Esophagus squamous epithelium (tissue), 5 donors: ENCODE data around the gene JOSD1. TPM values are rescaled to one million over a fixed set of nuclear protein-coding genes. Genes with fewer than 3 reads are reported as not detected.

Experiments used
- DNase-seq: peaks from one replicate; lab custom pipeline; 2025; lab: John Stamatoyannopoulos, UW
- H3K27ac ChIP-seq, 4 donors: fragments of 200-600 bp; sonication (generic); one replicate each; pipeline ENCODE4 v1.5.1; 2016 to 2019; ENCODE audit warnings: mild to moderate bottlenecking in 1 of 4
- H3K27me3 ChIP-seq, 4 donors: fragments of 200-600 bp; sonication (generic); 1 replicate in 3 of 4; 2 replicates in 1 of 4; pipeline versions ENCODE4 v1.5.1 to v1.6.0; 2017 to 2021; ENCODE audit warnings: antibody characterized with exemption in 1 of 4
- H3K36me3 ChIP-seq, 3 donors: fragments of 200-600 bp; sonication (generic); one replicate each; pipeline ENCODE4 v1.5.1; 2016 to 2019
- H3K4me1 ChIP-seq, 3 donors: fragments of 200-600 bp; sonication (generic); one replicate each; pipeline ENCODE4 v1.5.1; 2017 to 2019
- H3K4me3 ChIP-seq, 4 donors: fragments of 200-600 bp; sonication (generic); 1 replicate in 3 of 4; 2 replicates in 1 of 4; pipeline ENCODE4 v1.5.1; 2016 to 2019; ENCODE audit warnings: mild to moderate bottlenecking in 2 of 4, moderate library complexity in 1 of 4
- H3K9me3 ChIP-seq, 3 donors: fragments of 200-600 bp; sonication (generic); one replicate each; pipeline ENCODE4 v1.5.1; 2016 to 2019
- CTCF ChIP-seq, 6 experiments: fragments of 450-650 bp in 4 of 6; fragments of 200-600 bp in 2 of 6; sonication (generic) in 2 of 6; IDR thresholded peaks; one replicate each; pipeline ENCODE4 v1.5.1; 2016 to 2019; ENCODE audit warnings: antibody characterized with exemption in 6 of 6, mild to moderate bottlenecking in 4 of 6, moderate library complexity in 4 of 6
- POLR2A ChIP-seq, 4 donors: fragments of 450-650 bp; IDR thresholded peaks; one replicate each; pipeline ENCODE4 v1.6.1; 2017; ENCODE audit warnings: antibody characterized with exemption in 4 of 4, mild to moderate bottlenecking in 4 of 4, moderate library complexity in 3 of 4
- WGBS, 2 donors: methylation state at CpG; one replicate each; pipeline ENCODE4 v1.1.5; 2018; 5-methylcytosine and 5-hydroxymethylcytosine counted together
- intact Hi-C: fragments of 100-400 bp; cut with DNase I; formaldehyde crosslinking; loops from one replicate; pipeline ENCODE4 v1.15.0; 2022
- total RNA-seq, 4 donors: library from RNA; depleted of rRNA; stranded (reverse); fragments of >200 nt; gene quantifications; one replicate each; pipeline ENCODE4 v1.1.0, GENCODE V29; 2016
- donor health status: DM: yes; HTN: yes; CAD: no.

JOSD1 gene
- total RNA-seq, 4 donors from 2014 or later, result 27.8 to 48.8 (median 33.1) TPM

DNA sequence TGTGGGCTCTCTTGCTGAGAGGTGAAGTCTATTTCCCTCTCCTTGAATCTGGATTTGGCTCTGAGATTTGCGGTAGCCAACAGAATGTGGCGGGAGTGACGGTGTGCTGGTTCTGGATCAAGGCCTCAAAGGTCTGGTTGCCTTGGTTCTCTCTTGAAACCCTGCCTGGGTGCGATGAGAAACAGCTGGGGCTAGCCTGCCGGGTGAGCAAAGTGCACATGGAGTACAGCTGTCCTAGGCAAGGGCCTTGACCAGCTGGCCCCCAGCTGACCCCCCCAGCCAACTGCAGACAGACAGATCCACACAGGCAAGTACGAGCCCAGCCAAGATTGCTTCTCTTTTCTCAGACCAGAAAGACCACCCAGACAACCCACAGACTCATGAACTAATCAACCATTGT lies 44.2 kb upstream of the JOSD1 start:
- peaks cover 74 to 100% (median 78%) of the 10 kb centered on the region in 3 donors for H3K36me3 ChIP-seq
- intact Hi-C loops, result loop anchor here (5.0 kb wide), 1 partner anchor 38 kb away; the partner anchor contains the start of gene GTPBP1
- TF ChIP-seq CTCF (IDR thresholded peaks at IDR 0.05) (no peak), POLR2A (IDR thresholded peaks at IDR 0.05) (no peak)

GRCh38 chr22:38742176-38742942 lies 41.6 kb upstream of the JOSD1 start:
- no peaks in the 10 kb centered on the region for H3K27me3 ChIP-seq
- 88 to 93% methylated on average over 7 to 9 of the region's 25 CpGs for WGBS, 2 donors
- H3K4me1 ChIP-seq, result peaks cover 0 to 6% (median 0%) of the 10 kb centered on the region in 3 donors
- peaks cover 84 to 100% (median 87%) of the 10 kb centered on the region in 3 donors for H3K36me3 ChIP-seq
- DNase-seq, result no peak
- H3K9me3 ChIP-seq, result no peaks in the 10 kb centered on the region
- no peak overlapping the region for H3K27ac ChIP-seq
- intact Hi-C loops, result no loop called here
- TF ChIP-seq POLR2A (IDR thresholded peaks at IDR 0.05) (no peak), CTCF (IDR thresholded peaks at IDR 0.05) (no peak)
- H3K4me3 ChIP-seq, result no peak overlapping the region

More for the DNA sequence above, 44.2 kb upstream of the JOSD1 start:
- H3K27ac ChIP-seq, result no peak overlapping the region
- WGBS, 2 donors, result 63% methylated on average over 1 of the region's 6 CpGs; no CpG with 5 or more reads in 1 of the 2 donors
- no peaks in the 10 kb centered on the region for H3K27me3 ChIP-seq
- no peaks in the 10 kb centered on the region for H3K9me3 ChIP-seq
- H3K4me1 ChIP-seq, result peaks cover 7 to 32% (median 17%) of the 10 kb centered on the region in 3 donors
- no peak overlapping the region for H3K4me3 ChIP-seq
- DNase-seq, result no peak

DNA sequence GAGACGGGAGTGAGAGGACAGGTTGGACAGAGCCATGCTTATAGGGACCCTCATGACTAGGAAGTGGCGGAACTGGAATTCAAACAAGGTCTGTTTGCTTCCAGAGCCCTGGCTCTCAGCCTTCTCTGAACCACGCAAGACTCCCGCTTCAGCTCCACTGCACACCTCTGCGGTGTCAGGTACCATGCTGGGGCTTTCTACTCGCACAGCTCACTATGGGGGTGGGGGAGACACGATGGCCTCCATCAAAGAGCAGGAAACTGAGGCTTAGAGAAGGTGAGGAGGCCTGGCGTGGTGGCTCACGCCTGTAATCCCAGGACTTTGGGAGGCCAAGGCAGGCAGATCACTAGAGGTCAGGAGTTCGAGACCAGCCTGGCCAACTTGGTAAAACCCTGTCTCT lies 40.8 kb upstream of the JOSD1 start:
- Histone ChIP-seq H3K9me3 (no peaks in the 10 kb centered on the region), H3K4me3 (no peak overlapping the region), H3K27ac (no peak overlapping the region), H3K36me3 (peaks cover 81 to 100% (median 88%) of the 10 kb centered on the region in 3 donors), H3K4me1 (peaks cover 0 to 5% (median 0%) of the 10 kb centered on the region in 3 donors), H3K27me3 (no peaks in the 10 kb centered on the region)
- no peak for DNase-seq
- WGBS, 2 donors, result 80 to 96% methylated on average over 4 to 5 of the region's 10 CpGs
- no peak for TF ChIP-seq POLR2A (IDR thresholded peaks at IDR 0.05)
- no peak for TF ChIP-seq CTCF (IDR thresholded peaks at IDR 0.05)
- intact Hi-C loops, result no loop called here

- TF ChIP-seq POLR2A (IDR thresholded peaks at IDR 0.05), result no peak
- no peak for TF ChIP-seq CTCF (IDR thresholded peaks at IDR 0.05)
- Histone ChIP-seq H3K4me3 (no peak overlapping the region), H3K27ac (no peak overlapping the region), H3K9me3 (no peaks in the 10 kb centered on the region), H3K27me3 (no peaks in the 10 kb centered on the region), H3K4me1 (peaks cover 0 to 9% (median 0%) of the 10 kb centered on the region in 3 donors), H3K36me3 (peaks cover 81 to 100% (median 88%) of the 10 kb centered on the region in 3 donors)
- intact Hi-C loops, result no loop called here
- WGBS, 2 donors, result no CpG with 5 or more reads among the region's 9 CpGs
- DNase-seq, result no peak
Observed at GRCh38 chr22:38741166-38741565, 40.4 kb upstream of the JOSD1 start.

- Histone ChIP-seq H3K4me1 (peaks cover 0 to 13% (median 0%) of the 10 kb centered on the region in 3 donors), H3K27ac (no peak overlapping the region), H3K36me3 (peaks cover 82 to 100% (median 88%) of the 10 kb centered on the region in 3 donors), H3K9me3 (no peaks in the 10 kb centered on the region), H3K4me3 (no peak overlapping the region), H3K27me3 (no peaks in the 10 kb centered on the region)
- intact Hi-C loops, result no loop called here
- no peak for DNase-seq
- no peak for TF ChIP-seq POLR2A (IDR thresholded peaks at IDR 0.05)
- TF ChIP-seq CTCF (IDR thresholded peaks at IDR 0.05), result no peak
- WGBS, 2 donors, result 80% methylated on average over 4 of the region's 8 CpGs; no CpG with 5 or more reads in 1 of the 2 donors
Observed at GRCh38 chr22:38740754-38741153, 40.0 kb upstream of the JOSD1 start.
